SU-DHL-6 (cell line): ENCODE data around the gene PDLIM7.
A peak's percentile ranks its signal among the peaks of the same experiment; 100 is the strongest.

ENCODE experiments used
- H2AFZ ChIP-seq: fragments of 200-600 bp; sonication (generic); 2 replicates; pipeline ENCODE4 v1.6.1; 2014; ENCODE audit warnings: low read depth, mild to moderate bottlenecking, moderate library complexity, mixed read lengths, antibody characterized with exemption, low read length; ENCODE audit not compliant: severe bottlenecking
- H3F3A ChIP-seq: fragments of 200-600 bp; shearing (Covaris generic); 2 replicates; pipeline ENCODE4 v1.6.0; 2016; ENCODE audit warnings: antibody characterized with exemption, mild to moderate bottlenecking; ENCODE audit not compliant: insufficient read depth
- H3K27ac ChIP-seq: fragments of 200-600 bp; sonication (generic); 2 replicates; pipeline ENCODE4 v1.5.1; 2016; ENCODE audit warnings: low read depth, mild to moderate bottlenecking, low read length, moderate library complexity, mixed read lengths
- H3K27me3 ChIP-seq: fragments of 200-600 bp; sonication (generic), shearing (Covaris generic); 2 replicates; pipeline ENCODE4 v1.6.0; 2014; ENCODE audit warnings: mild to moderate bottlenecking, low read length
- H3K36me3 ChIP-seq: fragments of 200-600 bp; sonication (generic); 2 replicates; pipeline ENCODE4 v1.6.1; 2014; ENCODE audit warnings: mild to moderate bottlenecking, low read length, mixed read lengths
- H3K4me2 ChIP-seq: fragments of 300-600, 200-600 bp; shearing (Covaris generic), sonication (generic); 2 replicates; pipeline ENCODE4 v1.6.0; 2014; ENCODE audit warnings: low read length, low read depth, mild to moderate bottlenecking; ENCODE audit not compliant: poor library complexity, severe bottlenecking
- H3K4me3 ChIP-seq: fragments of 200-600 bp; sonication (generic); 2 replicates; pipeline ENCODE4 v1.5.1; 2014; ENCODE audit warnings: antibody characterized with exemption, low read length, mild to moderate bottlenecking, mixed read lengths; ENCODE audit not compliant: insufficient read depth, poor library complexity, severe bottlenecking
- H3K79me2 ChIP-seq: fragments of 200-600 bp; sonication (generic); 2 replicates; pipeline ENCODE4 v1.6.1; 2014; ENCODE audit warnings: mild to moderate bottlenecking, low read length, moderate library complexity; ENCODE audit not compliant: insufficient read depth
- H3K9ac ChIP-seq: fragments of 200-600 bp; sonication (generic); 2 replicates; pipeline ENCODE4 v1.7.0; 2014; ENCODE audit warnings: mild to moderate bottlenecking, low read length
- H3K9me2 ChIP-seq: fragments of 200-600 bp; sonication (generic); replicated peaks from 2 replicates; pipeline ENCODE4 v1.6.1; 2014; ENCODE audit warnings: low read length; ENCODE audit not compliant: insufficient read depth
- H3K9me3 ChIP-seq: fragments of 200-600 bp; sonication (generic); 2 replicates; pipeline ENCODE4 v1.6.1; 2014; ENCODE audit warnings: low read length, mixed read lengths; ENCODE audit not compliant: insufficient read depth
- H4K20me1 ChIP-seq: fragments of 200-600 bp; sonication (generic); 2 replicates; pipeline ENCODE4 v1.6.1; 2014; ENCODE audit warnings: low read depth, mild to moderate bottlenecking, antibody characterized with exemption, low read length, moderate library complexity, mixed read lengths
- EZH2phosphoT487 ChIP-seq: fragments of 200-600 bp; sonication (generic), shearing (Covaris generic); conservative IDR thresholded peaks from 2 replicates; pipeline ENCODE4 v1.6.1; 2018; ENCODE audit warnings: mild to moderate bottlenecking, antibody characterized with exemption, low read length, moderate library complexity, mixed read lengths
- TF ChIP-seq, protein P1 (sequence below): fragments of 200-600 bp; sonication (generic); IDR thresholded peaks from one replicate; pipeline ENCODE4 v1.5.1; 2017; ENCODE audit warnings: antibody characterized with exemption, mild to moderate bottlenecking, low read length, moderate library complexity; ENCODE audit not compliant: insufficient read depth, poor library complexity, severe bottlenecking

Gene PDLIM7

GRCh38 chr5:177454397-177455035, 42.9 kb downstream of the PDLIM7 start:
- Histone ChIP-seq H4K20me1 (peaks cover 3% of the 10 kb centered on the region; the same call in 1 of the 2 replicates), H3K27me3 (no peaks in the 10 kb centered on the region), H3F3A (peaks cover 13% of the 10 kb centered on the region), H3K9ac (peak overlapping the region; percentile 85), H3K4me3 (peak overlapping the region; percentile 68), H3K79me2 (no peaks in the 10 kb centered on the region), H3K9me3 (no peaks in the 10 kb centered on the region), H3K36me3 (no peaks in the 10 kb centered on the region), H3K9me2 (no peaks in the 10 kb centered on the region), H3K27ac (peak overlapping the region; percentile 93), H2AFZ (peak overlapping the region; percentile 71), H3K4me2 (peak overlapping the region; percentile 96)
- no peak for TF ChIP-seq EZH2phosphoT487
- TF ChIP-seq, protein P1, sequence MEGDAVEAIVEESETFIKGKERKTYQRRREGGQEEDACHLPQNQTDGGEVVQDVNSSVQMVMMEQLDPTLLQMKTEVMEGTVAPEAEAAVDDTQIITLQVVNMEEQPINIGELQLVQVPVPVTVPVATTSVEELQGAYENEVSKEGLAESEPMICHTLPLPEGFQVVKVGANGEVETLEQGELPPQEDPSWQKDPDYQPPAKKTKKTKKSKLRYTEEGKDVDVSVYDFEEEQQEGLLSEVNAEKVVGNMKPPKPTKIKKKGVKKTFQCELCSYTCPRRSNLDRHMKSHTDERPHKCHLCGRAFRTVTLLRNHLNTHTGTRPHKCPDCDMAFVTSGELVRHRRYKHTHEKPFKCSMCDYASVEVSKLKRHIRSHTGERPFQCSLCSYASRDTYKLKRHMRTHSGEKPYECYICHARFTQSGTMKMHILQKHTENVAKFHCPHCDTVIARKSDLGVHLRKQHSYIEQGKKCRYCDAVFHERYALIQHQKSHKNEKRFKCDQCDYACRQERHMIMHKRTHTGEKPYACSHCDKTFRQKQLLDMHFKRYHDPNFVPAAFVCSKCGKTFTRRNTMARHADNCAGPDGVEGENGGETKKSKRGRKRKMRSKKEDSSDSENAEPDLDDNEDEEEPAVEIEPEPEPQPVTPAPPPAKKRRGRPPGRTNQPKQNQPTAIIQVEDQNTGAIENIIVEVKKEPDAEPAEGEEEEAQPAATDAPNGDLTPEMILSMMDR: peak; percentile 81

DNA sequence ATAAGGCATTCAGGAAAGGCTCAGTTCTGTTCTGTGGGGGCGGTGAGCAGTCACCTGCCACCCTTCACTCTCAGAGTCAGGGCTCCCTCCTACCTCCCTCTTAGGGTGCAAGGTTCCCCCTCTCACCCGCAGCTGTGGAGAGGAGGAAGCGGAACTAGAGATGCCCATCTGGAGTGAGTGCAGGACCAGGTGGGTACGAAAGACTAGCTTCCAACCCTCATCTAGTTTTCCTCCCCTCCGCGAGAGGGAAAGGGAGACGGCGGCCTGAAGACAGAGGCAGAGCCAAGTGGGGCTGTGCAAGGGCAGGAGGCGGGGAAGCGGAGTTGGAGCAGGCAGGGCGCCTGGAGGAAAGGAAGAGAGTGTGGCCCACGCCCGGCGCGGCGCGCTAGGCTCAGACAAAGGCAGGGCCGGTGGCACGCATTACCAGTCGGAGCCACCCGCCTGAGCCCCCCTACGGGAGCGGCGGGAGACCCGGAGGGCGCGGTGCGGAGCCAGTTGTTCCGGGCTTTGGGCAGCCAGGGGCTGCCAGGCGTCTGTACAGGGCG, 43.5 kb downstream of the PDLIM7 start:
- H3K4me3 ChIP-seq: peak overlapping the region; percentile 35
- H3K36me3 ChIP-seq: no peaks in the 10 kb centered on the region
- H3K9ac ChIP-seq: peak overlapping the region; percentile 85
- no peaks in the 10 kb centered on the region for H3K79me2 ChIP-seq
- H3K27ac ChIP-seq: no peak overlapping the region
- H3K4me2 ChIP-seq: peak overlapping the region; percentile 96
- TF ChIP-seq, protein P1: no peak
- no peak for TF ChIP-seq EZH2phosphoT487
- H3K27me3 ChIP-seq: no peaks in the 10 kb centered on the region
- peaks cover 13% of the 10 kb centered on the region for H3F3A ChIP-seq
- no peaks in the 10 kb centered on the region for H3K9me3 ChIP-seq
- no peak overlapping the region for H2AFZ ChIP-seq
- H4K20me1 ChIP-seq: peaks cover 3% of the 10 kb centered on the region; the same call in 1 of the 2 replicates
- no peaks in the 10 kb centered on the region for H3K9me2 ChIP-seq

DNA sequence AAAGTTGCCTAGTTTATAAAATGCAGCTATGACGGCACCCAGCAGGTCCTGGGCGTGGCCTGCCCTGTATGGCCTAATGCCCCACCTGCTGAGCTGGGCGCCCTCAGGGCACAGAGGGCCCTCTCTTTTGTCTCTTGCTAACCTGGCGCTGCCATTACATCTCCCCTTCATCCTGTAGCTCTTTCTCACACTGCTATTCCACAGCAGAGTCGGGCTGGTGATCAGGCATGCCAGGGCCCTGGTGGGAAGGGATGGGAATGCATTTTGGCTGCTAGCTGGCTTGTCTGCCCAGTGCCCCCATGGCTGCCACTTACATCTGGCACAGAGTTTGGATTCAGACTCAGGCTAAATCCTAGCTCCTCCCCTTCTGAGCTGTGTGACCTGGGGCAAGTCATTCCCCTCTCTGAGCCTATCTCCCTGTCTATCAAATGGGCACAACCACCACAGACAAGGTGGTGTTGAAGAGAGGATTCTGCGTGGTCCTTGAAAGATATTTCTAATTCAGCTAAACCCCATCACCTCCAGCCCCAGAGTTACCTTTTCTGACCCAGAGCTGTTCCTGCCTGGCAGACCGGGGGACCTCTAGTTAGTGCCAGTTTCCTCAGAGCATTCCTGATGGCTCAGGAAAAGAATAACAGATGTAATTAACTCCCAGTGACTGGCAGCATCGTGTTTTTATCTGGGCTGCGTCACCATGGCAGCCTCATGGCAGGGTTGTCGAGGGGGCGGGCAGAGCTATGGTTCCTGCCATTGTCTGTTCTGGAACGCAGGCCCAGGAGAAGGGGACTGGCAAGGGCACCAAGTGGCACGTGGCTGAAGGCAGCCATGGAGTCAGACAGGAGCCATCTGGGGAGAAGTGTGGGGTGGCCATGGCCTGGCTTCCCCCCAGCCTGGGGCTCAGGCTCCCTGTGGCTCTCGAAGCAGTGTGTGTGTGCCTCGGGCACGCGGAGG, 44.4 kb downstream of the PDLIM7 start:
- no peak overlapping the region for H2AFZ ChIP-seq
- H3K9me2 ChIP-seq: no peaks in the 10 kb centered on the region
- H3K27ac ChIP-seq: no peak overlapping the region
- peaks cover 3% of the 10 kb centered on the region; the same call in 1 of the 2 replicates for H4K20me1 ChIP-seq
- no peaks in the 10 kb centered on the region for H3K27me3 ChIP-seq
- H3K9me3 ChIP-seq: no peaks in the 10 kb centered on the region
- H3K4me3 ChIP-seq: no peak overlapping the region
- no peak for TF ChIP-seq EZH2phosphoT487
- TF ChIP-seq, protein P1: no peak
- no peak overlapping the region for H3K4me2 ChIP-seq
- no peaks in the 10 kb centered on the region for H3K79me2 ChIP-seq
- H3F3A ChIP-seq: peaks cover 19% of the 10 kb centered on the region
- no peaks in the 10 kb centered on the region for H3K36me3 ChIP-seq
- H3K9ac ChIP-seq: no peak overlapping the region
